ENCODE measurements around the gene CORO1A.
"Not testable (repeated sequence)": the region's sequence is repeated elsewhere in the genome, so short reads cannot be mapped to it uniquely, and the experiment has no call there.

The CORO1A gene

GRCh38 chr16:30173054-30173453 is 10.3 kb upstream of the CORO1A start:
- DNase-seq = no peak

- DNase-seq = not testable (repeated sequence)
These were observed 6.5 kb upstream of the CORO1A start for GRCh38 chr16:30176876-30177275.

GRCh38 chr16:30179195-30179594 is 4.2 kb upstream of the CORO1A start:
- no peak for DNase-seq

DNA sequence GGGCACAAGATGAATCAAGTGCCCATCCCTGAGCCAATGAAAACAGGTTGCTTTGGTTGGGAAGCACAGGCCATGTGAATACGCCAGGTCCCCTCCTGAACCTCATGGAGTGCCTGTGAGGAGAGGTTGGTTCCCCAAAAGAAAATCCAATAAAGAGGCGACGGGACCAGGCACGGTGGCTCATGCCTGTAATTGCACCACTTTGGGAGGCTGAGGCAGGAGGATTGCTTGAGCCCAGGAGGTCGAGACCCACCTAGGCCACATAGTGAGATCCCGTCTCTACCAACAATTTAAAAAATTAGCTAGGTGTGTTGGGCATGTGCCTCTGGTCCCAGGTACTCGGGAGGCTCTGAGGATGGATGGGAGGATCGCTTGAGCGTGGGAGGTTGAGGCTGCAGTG is 3.5 kb upstream of the CORO1A start:
- no peak for DNase-seq

GRCh38 chr16:30180741-30181140 is 2.7 kb upstream of the CORO1A start:
- DNase-seq = no peak

DNA sequence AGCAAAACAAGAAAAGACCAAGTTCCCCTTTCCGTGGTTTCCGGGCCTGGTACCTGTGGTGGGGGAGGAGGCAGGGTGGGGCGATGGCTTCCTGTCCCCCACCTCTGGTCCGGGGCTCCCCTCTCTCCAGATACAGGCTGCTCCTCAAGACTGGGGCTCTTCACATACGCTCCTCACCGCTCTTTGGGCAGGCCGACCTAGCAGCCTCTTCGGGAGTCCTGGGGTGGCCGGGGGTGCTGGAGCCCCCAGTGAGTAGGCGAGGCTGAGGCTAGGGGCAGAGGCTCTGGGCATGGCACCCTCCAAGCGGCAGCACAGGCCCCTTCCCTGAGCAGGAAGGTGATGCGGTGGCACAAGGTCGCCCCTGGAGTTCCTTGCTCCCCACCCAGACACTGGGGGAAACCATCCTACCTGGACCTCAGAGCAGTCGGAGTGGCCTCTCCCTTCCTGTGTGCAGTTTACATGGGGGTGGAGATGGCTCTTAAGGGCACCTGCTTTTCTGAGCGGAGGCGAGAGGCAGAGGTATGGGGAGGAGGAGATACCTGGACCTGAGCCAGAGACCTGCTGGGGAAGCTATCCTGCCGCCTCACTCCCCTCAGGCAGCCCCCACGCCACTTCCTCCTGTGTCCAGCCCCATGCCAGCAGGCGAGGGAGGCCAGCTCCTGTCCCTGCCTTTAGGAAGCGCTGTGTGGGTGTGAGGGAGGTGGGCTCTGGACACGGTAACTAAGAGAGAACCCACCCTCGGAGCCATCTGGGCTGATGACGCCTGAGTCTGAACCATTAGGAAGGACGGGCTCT is 891 bp downstream of the CORO1A start:
- peak; percentile 65 for DNase-seq

GRCh38 chr16:30184891-30185682 is 1.7 kb downstream of the CORO1A start:
- DNase-seq = peak; percentile 32

DNA sequence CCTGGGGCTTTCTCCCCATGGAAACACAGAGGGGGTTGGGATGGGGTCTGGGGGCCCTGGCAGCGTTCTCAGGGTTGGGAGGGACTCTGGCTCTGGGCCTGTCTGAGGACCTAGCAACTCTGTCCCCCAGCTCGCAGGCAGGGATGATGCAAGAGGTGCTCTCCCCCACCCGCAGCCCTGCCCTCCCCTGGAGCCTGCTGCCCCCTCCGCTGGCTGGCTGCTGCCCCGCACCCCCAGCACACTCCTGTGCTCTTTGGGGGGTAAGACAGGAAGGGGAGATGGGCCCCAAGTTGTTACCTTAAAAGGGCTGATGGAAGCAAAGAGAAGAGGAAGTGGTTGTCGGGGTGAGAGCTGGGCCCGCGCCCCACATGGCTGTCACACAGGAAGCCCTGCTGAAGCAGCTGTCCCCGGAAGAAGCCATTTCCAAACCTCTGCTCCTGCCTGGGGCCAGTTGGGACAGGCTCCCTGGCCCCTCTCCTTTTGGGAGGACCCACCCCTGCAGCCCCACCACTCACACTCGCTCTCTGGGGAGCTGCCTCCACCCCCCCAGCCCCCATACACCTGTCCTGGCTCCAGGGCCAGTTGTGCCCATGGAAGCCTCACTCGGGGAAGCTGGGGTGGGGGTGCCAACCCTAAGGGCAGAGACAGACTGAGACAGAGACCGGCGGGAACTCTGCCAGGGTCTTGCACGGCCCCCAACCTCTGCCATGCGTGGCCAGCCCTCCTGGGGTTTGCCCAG is 2.5 kb downstream of the CORO1A start:
- DNase-seq = peak; percentile 81

- DNase-seq = no peak
These were observed 3.0 kb downstream of the CORO1A start for GRCh38 chr16:30186444-30186781.

GRCh38 chr16:30186782-30187555 is 3.6 kb downstream of the CORO1A start:
- DNase-seq = peak; percentile 91

- DNase-seq = no peak
These were observed 4.1 kb downstream of the CORO1A start for GRCh38 chr16:30187556-30187865.

- no peak for DNase-seq
These were observed 4.7 kb downstream of the CORO1A start for GRCh38 chr16:30187971-30188561.

- not testable (repeated sequence) for DNase-seq
These were observed 7.8 kb downstream of the CORO1A start for GRCh38 chr16:30191158-30191557.

DNA sequence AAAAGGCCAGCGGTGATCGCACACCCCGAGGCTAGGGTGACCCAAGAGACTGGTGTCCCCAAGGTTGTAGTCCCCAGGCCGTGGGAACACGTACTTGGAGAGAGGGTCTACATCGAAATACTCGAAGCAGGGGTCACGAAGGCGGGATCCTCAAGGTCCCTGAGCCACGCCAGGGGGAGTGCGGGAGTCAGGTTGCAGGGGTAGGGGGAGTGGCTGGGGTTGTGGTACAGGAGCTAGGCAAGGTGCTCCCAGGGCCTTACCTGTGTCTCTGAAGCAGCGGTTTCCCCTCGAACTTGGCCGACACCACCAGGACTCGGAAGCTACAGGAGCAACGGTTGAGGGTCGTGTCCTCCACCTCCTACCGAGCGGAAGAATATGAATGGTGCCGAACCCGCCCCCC is 9.7 kb downstream of the CORO1A start:
- not testable (repeated sequence) for DNase-seq

DNA sequence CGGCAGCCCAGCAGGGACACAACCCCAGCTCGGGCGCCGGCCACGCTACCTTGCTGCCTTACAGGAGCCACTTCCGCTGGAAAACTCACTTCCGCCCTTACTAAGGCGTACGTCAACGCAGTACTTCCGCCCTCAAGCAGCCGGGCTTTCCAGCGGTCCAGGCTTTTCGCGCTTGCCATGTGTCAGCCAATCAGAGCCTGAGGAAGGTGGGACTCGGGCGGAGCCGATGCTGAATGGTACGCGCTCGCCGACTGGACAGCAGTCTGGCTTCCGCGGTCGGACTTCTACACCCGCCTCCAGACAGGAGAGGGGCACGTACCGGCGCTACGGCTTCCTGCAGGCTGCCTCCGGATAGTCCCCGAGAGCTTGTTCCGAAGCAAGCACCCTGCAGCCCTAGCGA is 10.2 kb downstream of the CORO1A start, which contains the start of the genes BOLA2B and SLX1A:
BOLA2B (minus strand) TSS at position 52 of the 400 bp plus-strand sequence. CDS start 71 bp downstream, outside the sequence.
SLX1A (plus strand) TSS at position 261 of the 400 bp plus-strand sequence. CDS start 210 bp downstream, outside the sequence.
- DNase-seq = not testable (repeated sequence)

DNA sequence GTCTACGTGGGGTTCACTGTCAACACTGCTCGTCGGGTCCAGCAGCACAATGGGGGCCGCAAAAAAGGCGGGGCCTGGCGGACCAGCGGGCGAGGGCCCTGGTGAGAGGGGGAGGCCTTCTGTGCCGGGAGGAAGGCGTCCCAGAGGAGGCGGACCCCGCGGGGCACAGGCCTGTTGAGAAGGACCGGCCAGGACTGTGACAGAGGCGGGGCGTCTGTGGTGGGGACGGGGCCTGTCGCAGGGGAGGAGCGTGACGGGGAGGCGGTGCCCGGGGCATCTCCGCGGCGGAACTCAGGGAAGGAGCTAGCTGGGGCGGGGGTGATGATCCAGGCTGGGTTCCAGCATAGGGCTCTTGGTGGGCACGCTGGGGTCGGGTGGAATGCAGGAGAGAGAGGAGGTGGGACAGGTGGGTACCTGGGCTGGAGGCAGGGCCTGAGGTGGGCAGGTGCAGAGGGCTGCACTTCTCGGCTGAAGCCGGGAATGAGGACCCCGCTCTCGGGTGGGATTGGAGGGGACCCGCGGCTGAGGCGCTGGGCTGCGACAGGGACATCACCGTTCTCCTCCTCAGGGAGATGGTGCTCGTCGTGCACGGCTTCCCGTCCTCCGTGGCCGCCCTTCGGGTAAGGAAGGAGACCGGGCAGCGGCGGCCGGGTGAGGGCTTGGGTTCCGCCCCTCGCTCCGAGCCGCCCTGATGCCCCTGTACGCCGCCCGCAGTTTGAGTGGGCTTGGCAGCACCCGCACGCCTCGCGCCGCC is 10.9 kb downstream of the CORO1A start:
- DNase-seq = not testable (repeated sequence)

GRCh38 chr16:30197001-30197400 is 13.6 kb downstream of the CORO1A start:
- DNase-seq = not testable (repeated sequence)

DNA sequence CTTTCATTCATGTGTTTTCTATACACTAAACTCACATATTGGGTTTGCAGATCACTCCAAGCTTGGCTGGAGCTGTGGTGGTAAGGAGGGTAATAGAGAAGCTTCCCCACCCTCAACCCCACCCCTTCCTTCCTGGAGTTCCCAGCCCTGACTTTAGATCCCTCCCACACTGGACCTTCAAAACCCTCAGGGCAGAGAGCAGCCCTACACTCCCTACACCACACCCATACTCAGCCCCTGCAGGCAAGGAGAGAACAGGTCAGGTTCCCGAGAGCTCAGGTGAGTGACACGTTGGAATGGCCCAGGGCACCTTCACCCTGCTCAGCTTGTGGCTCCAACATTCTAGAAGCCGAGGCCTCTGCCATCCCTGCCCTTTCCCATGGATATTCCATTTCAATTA is 15.6 kb downstream of the CORO1A start, which contains the start of gene SULT1A3:
SULT1A3 (plus strand) TSS at position 207 of the 400 bp plus-strand sequence. CDS start 1,474 bp downstream, outside the sequence.
- not testable (repeated sequence) for DNase-seq

DNA sequence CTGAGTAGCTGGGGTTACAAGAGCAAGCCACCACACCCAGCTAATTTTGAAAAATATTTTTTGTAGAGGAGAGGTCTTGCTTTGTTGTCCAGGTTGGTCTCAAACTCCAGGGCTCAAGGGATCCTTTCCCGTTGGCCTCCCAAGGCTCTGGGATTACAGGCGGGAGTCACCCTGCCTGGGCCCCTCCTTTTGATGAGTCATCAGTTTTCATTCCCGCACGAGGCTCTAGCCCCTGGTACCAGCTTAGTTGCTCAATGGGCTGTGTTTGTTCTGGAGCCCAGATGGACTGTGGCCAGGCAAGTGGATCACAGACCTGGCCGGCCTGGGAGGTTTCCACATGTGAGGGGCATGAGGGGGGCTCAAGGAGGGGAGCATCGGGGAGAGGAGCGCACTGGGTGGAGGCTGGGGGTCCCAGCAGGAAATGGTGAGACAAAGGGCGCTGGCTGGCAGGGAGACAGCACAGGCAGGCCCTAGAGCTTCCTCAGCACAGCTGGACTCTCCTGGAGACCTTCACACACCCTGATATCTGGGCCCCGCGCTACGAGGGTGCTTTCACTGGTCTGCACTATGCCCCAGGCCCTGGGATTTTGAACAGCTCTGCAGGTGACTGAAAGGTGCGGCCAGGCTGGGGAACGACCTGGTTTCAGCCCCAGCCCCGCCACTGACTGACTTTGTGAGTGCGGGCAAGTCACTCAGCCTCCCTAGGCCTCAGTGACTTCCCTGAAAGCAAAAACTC is 16.4 kb downstream of the CORO1A start:
- DNase-seq = not testable (repeated sequence)

DNA sequence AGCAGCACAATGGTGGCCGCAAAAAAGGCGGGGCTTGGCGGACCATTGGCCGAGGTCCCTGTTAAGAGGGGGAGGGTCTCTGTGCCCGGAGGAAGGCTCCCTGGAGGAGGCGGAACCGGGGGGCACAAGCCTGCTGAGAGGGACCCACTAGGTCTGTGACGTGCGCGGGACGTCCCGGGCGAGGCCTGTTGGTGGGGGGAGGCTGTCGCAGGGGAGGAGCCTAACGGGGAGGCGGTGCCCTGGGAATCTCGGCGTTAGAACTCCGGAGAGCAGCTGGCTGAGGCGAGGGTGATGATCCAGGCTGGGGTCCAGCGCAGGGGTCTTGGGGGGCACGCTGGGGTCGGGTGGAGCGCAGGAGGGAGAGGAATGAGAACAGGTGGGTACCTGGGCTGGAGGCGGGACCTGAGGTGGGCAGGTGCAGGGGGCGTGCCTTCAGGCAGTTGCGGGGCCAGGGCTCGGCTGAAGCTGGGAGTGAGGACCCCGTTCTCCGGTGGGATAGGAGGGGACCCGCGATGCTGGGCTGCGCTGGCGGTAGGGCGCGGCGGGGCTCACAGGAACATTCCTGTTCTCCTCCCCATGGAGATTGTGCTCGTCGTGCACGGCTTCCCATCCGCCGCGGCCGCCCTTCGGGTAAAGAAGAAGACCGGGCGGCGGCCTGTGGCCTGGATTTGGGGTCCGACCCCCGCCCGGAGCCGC is 22.3 kb downstream of the CORO1A start:
- not testable (repeated sequence) for DNase-seq
